GM23338 (cell line): ENCODE results near the gene EEPD1. TPM values are rescaled to one million over a fixed set of nuclear protein-coding genes. Genes with fewer than 3 reads are reported as not detected.

Experiments
- ATAC-seq: fragments of 200-7000 bp; cut with Tn5 transposase; 3 replicates; pipeline ENCODE4 v1.9.1; 2020
- DNase-seq: peaks from one replicate; pipeline ENCODE4 v3.0.0-alpha.2; 2015; ENCODE audit warnings: low spot score
- H2AFZ ChIP-seq: fragments of 200-600 bp; sonication (generic); 2 replicates; pipeline ENCODE4 v1.8.0; 2016; ENCODE audit warnings: antibody characterized with exemption, mild to moderate bottlenecking, moderate library complexity
- H3F3A ChIP-seq: fragments of 200-600 bp; sonication (generic); replicated peaks from 2 replicates; pipeline ENCODE4 v1.8.0; 2017; ENCODE audit warnings: antibody characterized with exemption, mixed run types, low read depth
- H3K27ac ChIP-seq: fragments of 200-600 bp; sonication (generic); 2 replicates; pipeline ENCODE4 v1.6.1; 2016; ENCODE audit warnings: low read depth
- H3K27me3 ChIP-seq: fragments of 200-600 bp; sonication (generic); 2 replicates; pipeline ENCODE4 v1.8.0; 2016; ENCODE audit warnings: mild to moderate bottlenecking, mixed run types, moderate library complexity; ENCODE audit not compliant: insufficient read depth
- H3K36me3 ChIP-seq: fragments of 200-600 bp; sonication (generic); 2 replicates; pipeline ENCODE4 v1.8.0; 2016; ENCODE audit warnings: mild to moderate bottlenecking; ENCODE audit not compliant: insufficient read depth
- H3K4me1 ChIP-seq: fragments of 200-600 bp; sonication (generic); 2 replicates; pipeline ENCODE4 v1.8.0; 2016; ENCODE audit warnings: mild to moderate bottlenecking, moderate library complexity; ENCODE audit not compliant: insufficient read depth
- H3K4me2 ChIP-seq: fragments of 200-600 bp; sonication (generic); 2 replicates; pipeline ENCODE4 v1.7.1; 2017; ENCODE audit warnings: mixed run types
- H3K4me3 ChIP-seq: fragments of 200-600 bp; sonication (generic); 2 replicates; pipeline ENCODE4 v1.6.1; 2016; ENCODE audit warnings: mixed run types
- H3K79me2 ChIP-seq: fragments of 200-600 bp; sonication (generic); replicated peaks from 2 replicates; pipeline ENCODE4 v1.8.0; 2017; ENCODE audit warnings: mild to moderate bottlenecking; ENCODE audit not compliant: insufficient read depth
- H3K9me2 ChIP-seq: fragments of 200-600 bp; sonication (generic); 2 replicates; pipeline ENCODE4 v1.8.0; 2017; ENCODE audit not compliant: insufficient read depth
- H4K20me1 ChIP-seq: fragments of 200-600 bp; sonication (generic); replicated peaks from 2 replicates; pipeline ENCODE4 v1.8.0; 2017; ENCODE audit warnings: mild to moderate bottlenecking; ENCODE audit not compliant: insufficient read depth
- H3K27ac Mint-ChIP-seq: 2 replicates; pipeline ENCODE4 v1.8.0; 2020; ENCODE audit warnings: inconsistent platforms, mild to moderate bottlenecking, moderate library complexity, mixed read lengths
- H3K27me3 Mint-ChIP-seq: 3 replicates; pipeline ENCODE4 v1.8.0; 2022; ENCODE audit warnings: low read depth, mild to moderate bottlenecking, moderate library complexity, mixed read lengths, inconsistent platforms; ENCODE audit not compliant: insufficient read depth, poor library complexity
- H3K36me3 Mint-ChIP-seq: 3 replicates; pipeline ENCODE4 v1.8.0; 2021; ENCODE audit warnings: low read depth, mild to moderate bottlenecking, inconsistent platforms, moderate library complexity, mixed read lengths
- H3K4me1 Mint-ChIP-seq: 3 replicates; pipeline ENCODE4 v1.8.0; 2020; ENCODE audit warnings: mild to moderate bottlenecking, inconsistent platforms, mixed read lengths
- H3K4me3 Mint-ChIP-seq: 3 replicates; pipeline ENCODE4 v1.8.0; 2021; ENCODE audit warnings: moderate library complexity, mild to moderate bottlenecking, inconsistent platforms, mixed read lengths
- H3K9me3 Mint-ChIP-seq: 3 replicates; pipeline ENCODE4 v1.8.0; 2020; ENCODE audit warnings: moderate library complexity, mild to moderate bottlenecking, inconsistent platforms, mixed read lengths
- CREB1 ChIP-seq: fragments of 250-450 bp; sonication (Bioruptor Pico); IDR thresholded peaks from 2 replicates; pipeline ENCODE4 v1.5.0; 2020; ENCODE audit warnings: low read depth, mild to moderate bottlenecking, moderate library complexity
- CTCF ChIP-seq, 2 experiments: fragments of 200-600 bp in 1 of 2; sonication (generic) in 1 of 2; conservative IDR thresholded peaks; 2 replicates each; pipeline versions ENCODE4 v1.5.1 to v1.6.1; 2016 to 2017; ENCODE audit warnings: antibody characterized with exemption in 2 of 2, low read depth in 2 of 2, mild to moderate bottlenecking in 2 of 2, moderate library complexity in 1 of 2
- EZH2 ChIP-seq: fragments of 200-600 bp; sonication (generic); IDR thresholded peaks from one replicate; pipeline ENCODE4 v1.8.0; 2017; ENCODE audit warnings: antibody characterized with exemption, mild to moderate bottlenecking, low read depth; ENCODE audit not compliant: unreplicated experiment
- EZH2phosphoT487 ChIP-seq: fragments of 200-600 bp; sonication (generic); IDR thresholded peaks from one replicate; pipeline ENCODE4 v1.8.1; 2018; ENCODE audit warnings: antibody characterized with exemption; ENCODE audit not compliant: unreplicated experiment
- NANOG ChIP-seq: IDR thresholded peaks from 2 replicates; pipeline ENCODE4 v1.6.1; 2016; ENCODE audit warnings: antibody characterized with exemption, borderline replicate concordance
- POLR2AphosphoS5 ChIP-seq: IDR thresholded peaks from 2 replicates; pipeline ENCODE4 v1.6.1; 2016; ENCODE audit warnings: antibody characterized with exemption, low read depth
- REST ChIP-seq: IDR thresholded peaks from one replicate; pipeline ENCODE4 v1.6.1; 2018; ENCODE audit warnings: antibody characterized with exemption; ENCODE audit not compliant: unreplicated experiment
- STAT1 ChIP-seq: IDR thresholded peaks from one replicate; pipeline ENCODE4 v1.6.1; 2016; ENCODE audit warnings: antibody characterized with exemption; ENCODE audit not compliant: unreplicated experiment
- ZNF114 ChIP-seq: fragments of 250-450 bp; sonication (Bioruptor Pico); IDR thresholded peaks from 2 replicates; pipeline ENCODE4 v1.5.0; 2020; ENCODE audit warnings: mild to moderate bottlenecking, moderate library complexity
- ZNF331 ChIP-seq: fragments of 250-450 bp; sonication (Bioruptor Pico); IDR thresholded peaks from 2 replicates; pipeline ENCODE4 v1.5.0; 2020; ENCODE audit warnings: low read depth, mild to moderate bottlenecking, moderate library complexity
- ZNF462 ChIP-seq: fragments of 250-450 bp; sonication (Bioruptor Pico); IDR thresholded peaks from 2 replicates; pipeline ENCODE4 v1.5.0; 2020; ENCODE audit warnings: mild to moderate bottlenecking, moderate library complexity
- polyA plus RNA-seq: library from polyadenylated mRNA; unstranded; fragments of >200 nt; fragmentation: Nextera tagmentation; extraction: Ambion mirVana; gene quantifications from 2 replicates; pipeline ENCODE4 v1.2.1, GENCODE V29; 2016
- total RNA-seq: library from RNA; depleted of rRNA; stranded (reverse); fragments of >200 nt; shearing (Covaris generic); gene quantifications from 2 replicates; pipeline ENCODE4 v1.2.3, GENCODE V29; 2014

Gene EEPD1
- total and polyA plus RNA-seq, 2 experiments from 2014 or later, result 4.1 to 17.1 TPM

- Mint-ChIP-seq H3K27me3 (peaks cover 13% of the 10 kb centered on the region), H3K4me3 (no peak overlapping the region), H3K4me1 (peaks cover 82% of the 10 kb centered on the region), H3K36me3 (0 out of 3 replicates have a peak, but pooled peaks cover 3% of the 10 kb centered on the region), H3K27ac (no peak overlapping the region), H3K9me3 (no peaks in the 10 kb centered on the region)
- H3K36me3 ChIP-seq, result no peaks in the 10 kb centered on the region
- no peak for DNase-seq
- no peak overlapping the region for H3K4me3 ChIP-seq
- peak overlapping the region; percentile 57; the same call in 1 of the 2 replicates for H3K4me2 ChIP-seq
- no peaks in the 10 kb centered on the region for H3K79me2 ChIP-seq
- no peak for TF ChIP-seq ZNF331
- no peak for TF ChIP-seq STAT1
- TF ChIP-seq EZH2, result no peak
- no peak for TF ChIP-seq CTCF (conservative IDR thresholded peaks at IDR 0.05; ENCODE audit: low read depth in 2 of 2)
- no peaks in the 10 kb centered on the region; the same call in 1 of the 2 replicates for H3K9me2 ChIP-seq
- H2AFZ ChIP-seq, result no peak overlapping the region
- H4K20me1 ChIP-seq, result no peaks in the 10 kb centered on the region
- H3K4me1 ChIP-seq, result peaks cover 75% of the 10 kb centered on the region
- H3F3A ChIP-seq, result peaks cover 9% of the 10 kb centered on the region
- ATAC-seq, result no peak
- no peaks in the 10 kb centered on the region for H3K27me3 ChIP-seq
- H3K27ac ChIP-seq, result 0 out of 2 replicates have a peak overlapping the region, but pooled peaks have one; percentile 14
Observed at GRCh38 chr7:36277249-36277542, 124.1 kb downstream of the EEPD1 start.

- peaks cover 82% of the 10 kb centered on the region for H3K4me1 Mint-ChIP-seq
- no peaks in the 10 kb centered on the region for H3K36me3 ChIP-seq
- TF ChIP-seq REST (no peak), ZNF114 (CRISPR knock-in tag) (no peak), CREB1 (no peak), NANOG (no peak), POLR2AphosphoS5 (no peak), EZH2 (no peak), STAT1 (no peak), ZNF462 (CRISPR knock-in tag) (no peak), EZH2phosphoT487 (no peak)
Observed at GRCh38 chr7:36278069-36278619, 125.1 kb downstream of the EEPD1 start.

More at GRCh38 chr7:36278069-36278619, 125.1 kb downstream of the EEPD1 start:
- Mint-ChIP-seq H3K9me3 (no peaks in the 10 kb centered on the region), H3K4me3 (no peak overlapping the region), H3K27ac (no peak overlapping the region), H3K27me3 (peaks cover 17% of the 10 kb centered on the region), H3K36me3 (0 out of 3 replicates have a peak, but pooled peaks cover 3% of the 10 kb centered on the region)
- H4K20me1 ChIP-seq, result no peaks in the 10 kb centered on the region
- peaks cover 77% of the 10 kb centered on the region for H3K4me1 ChIP-seq
- ATAC-seq (no peak), DNase-seq (no peak)
- no peaks in the 10 kb centered on the region for H3K79me2 ChIP-seq
- H3K9me2 ChIP-seq, result no peaks in the 10 kb centered on the region; the same call in 1 of the 2 replicates
- H3K27ac ChIP-seq, result peak overlapping the region; percentile 48; the same call in 1 of the 2 replicates
- H3K4me2 ChIP-seq, result peak overlapping the region; percentile 17
- H3K4me3 ChIP-seq, result no peak overlapping the region
- no peak overlapping the region for H2AFZ ChIP-seq
- H3K27me3 ChIP-seq, result no peaks in the 10 kb centered on the region
- peaks cover 9% of the 10 kb centered on the region for H3F3A ChIP-seq
